Medulla oblongata (tissue), 1 donor: ENCODE measurements around the gene KRTAP3-1.
"Not testable (repeated sequence)": the region's sequence is repeated elsewhere in the genome, so short reads cannot be mapped to it uniquely, and the experiment has no call there.

Source experiments
- DNase-seq: peaks from one replicate; pipeline ENCODE4 v3.0.0-alpha.2; 2015; ENCODE audit errors: extremely low spot score

The KRTAP3-1 gene

GRCh38 chr17:41008811-41009210 lies at the start of gene KRTAP3-1:
Gene KRTAP3-1, minus strand, starts transcription at chr17:41009128. Its CDS starts 54 bp downstream, at chr17:41009074.
- no peak for DNase-seq

- no peak for DNase-seq
These were observed 48.6 kb upstream of the KRTAP3-1 start for GRCh38 chr17:41057547-41057946.

- DNase-seq = not testable (repeated sequence)
These were observed 46.2 kb upstream of the KRTAP3-1 start, which contains the start of gene KRTAP2-2 for GRCh38 chr17:41055130-41055529. Gene KRTAP2-2, minus strand, starts transcription at chr17:41055230. Its CDS starts 19 bp downstream, at chr17:41055211.

- not testable (repeated sequence) for DNase-seq
These were observed 45.6 kb upstream of the KRTAP3-1 start for GRCh38 chr17:41054556-41054955.

GRCh38 chr17:41054025-41054424 lies 45.1 kb upstream of the KRTAP3-1 start:
- no peak for DNase-seq

GRCh38 chr17:41052566-41052965 lies 43.6 kb upstream of the KRTAP3-1 start:
- no peak for DNase-seq

- DNase-seq = no peak
These were observed 40.2 kb upstream of the KRTAP3-1 start for GRCh38 chr17:41049110-41049509.

- DNase-seq = no peak
These were observed 39.5 kb upstream of the KRTAP3-1 start for GRCh38 chr17:41048441-41048840.

- not testable (repeated sequence) for DNase-seq
These were observed 38.0 kb upstream of the KRTAP3-1 start, which contains the start of gene KRTAP2-1 for GRCh38 chr17:41046735-41047465. Gene KRTAP2-1, minus strand, starts transcription at chr17:41047316. Its CDS starts 49 bp downstream, at chr17:41047267.

GRCh38 chr17:41042953-41043352 lies 34.0 kb upstream of the KRTAP3-1 start:
- no peak for DNase-seq

- not testable (repeated sequence) for DNase-seq
These were observed 32.0 kb upstream of the KRTAP3-1 start, which contains the start of gene KRTAP1-1 for GRCh38 chr17:41040783-41041571. Gene KRTAP1-1, minus strand, starts transcription at chr17:41041450. Its CDS starts 53 bp downstream, at chr17:41041397.

GRCh38 chr17:41037853-41038350 lies 29.0 kb upstream of the KRTAP3-1 start:
- no peak for DNase-seq

GRCh38 chr17:41034346-41034935 lies 25.5 kb upstream of the KRTAP3-1 start, which contains the start of gene KRTAP1-3:
Gene KRTAP1-3, minus strand, starts transcription at chr17:41034874. Its CDS starts 53 bp downstream, at chr17:41034821.
- DNase-seq = not testable (repeated sequence)

GRCh38 chr17:41029633-41030245 lies 20.8 kb upstream of the KRTAP3-1 start, which contains the start of gene KRTAP1-4:
Gene KRTAP1-4, minus strand, starts transcription at chr17:41030195. Its CDS starts 117 bp downstream, at chr17:41030078.
- DNase-seq = no peak

GRCh38 chr17:41026715-41027471 lies 18.0 kb upstream of the KRTAP3-1 start, which contains the start of gene KRTAP1-5:
Gene KRTAP1-5, minus strand, starts transcription at chr17:41027208. Its CDS starts 53 bp downstream, at chr17:41027155.
- no peak for DNase-seq

GRCh38 chr17:41024697-41025096 lies 15.8 kb upstream of the KRTAP3-1 start:
- no peak for DNase-seq

- no peak for DNase-seq
These were observed 11.4 kb upstream of the KRTAP3-1 start for GRCh38 chr17:41020336-41020735.

GRCh38 chr17:41019415-41019814 lies 10.5 kb upstream of the KRTAP3-1 start:
- DNase-seq = no peak

GRCh38 chr17:41018541-41018940 lies 9.6 kb upstream of the KRTAP3-1 start:
- no peak for DNase-seq

GRCh38 chr17:41016578-41017215 lies 7.8 kb upstream of the KRTAP3-1 start:
- no peak for DNase-seq
